ENCODE measurements around the gene PGAP2. TPM values are rescaled to one million over a fixed set of nuclear protein-coding genes. Genes with fewer than 3 reads are reported as not detected.

Gene PGAP2
- total RNA-seq, 6 donors from 2014 or later: 19.5 to 106 (median 25.2) TPM

- H3K9me3 ChIP-seq: no peaks in the 10 kb centered on the region
- WGBS, 2 donors: 92 to 94% methylated on average over 2 of the region's 2 CpGs
- TF ChIP-seq POLR2AphosphoS5 (IDR thresholded peaks at IDR 0.05) (no peak), EP300 (IDR thresholded peaks at IDR 0.05) (no peak), POLR2A (IDR thresholded peaks at IDR 0.05) (no peak), CTCF (IDR thresholded peaks at IDR 0.05) (no peak)
- no peak overlapping the region for H3K4me3 ChIP-seq
- DNase-seq: no peak
- no peaks in the 10 kb centered on the region for H3K27me3 ChIP-seq
- no peaks in the 10 kb centered on the region for H3K36me3 ChIP-seq
- peaks cover 5 to 24% (median 12%) of the 10 kb centered on the region in 4 donors for H3K4me1 ChIP-seq
- no peak for ATAC-seq (ENCODE audit: low FRiP score in 2 of 2)
- no peak overlapping the region for H3K27ac ChIP-seq
Observed at GRCh38 chr11:3873712-3874349, 65.5 kb downstream of the PGAP2 start.

Small RNA genes within 50 kb of the gene (small RNA-seq; reads per million reads assigned to genes)
- gene RNU7-50P: 0 reads per million in 4 donors

Other genes starting within 250 kb of the PGAP2 start
- gene ART5, start 166.6 kb upstream of the PGAP2 start, total RNA-seq: 1 to 10 TPM in 2 of 6 donors, under 1 TPM in 2, not detected in 2; 0.49 to 3.6 (median 1.3) TPM
- gene ART1, start 163.4 kb upstream of the PGAP2 start, total RNA-seq: 1 to 10 TPM in 2 of 6 donors, under 1 TPM in 2, not detected in 2; 0.61 to 1.9 (median 1.2) TPM
- 1 to 10 TPM in 4 of 6 donors, under 1 TPM in 1, not detected in 1; 0.89 to 6.3 (median 2.3) TPM for gene CHRNA10, start 137.2 kb upstream of the PGAP2 start, total RNA-seq
- gene NUP98, start 11.0 kb upstream of the PGAP2 start, total RNA-seq: 100 to 1,000 TPM in 2 of 6 donors, 10 to 100 TPM in 4; 66.6 to 127 (median 86.1) TPM
- gene RHOG, start 32.4 kb downstream of the PGAP2 start, total RNA-seq: 100 to 1,000 TPM in 2 of 6 donors, 10 to 100 TPM in 4; 67.0 to 137 (median 85.1) TPM
- 10 to 100 TPM; 39.7 to 81.8 (median 56.5) TPM for gene STIM1, start 47.1 kb downstream of the PGAP2 start, total RNA-seq

All from upper lobe of left lung (tissue), 6 donors.